ENCODE results near the gene NDUFA11. TPM values are rescaled to one million over a fixed set of nuclear protein-coding genes. Genes with fewer than 3 reads are reported as not detected.
A peak's percentile ranks its signal among the peaks of the same experiment; 100 is the strongest.

Gene NDUFA11
- polyA plus RNA-seq, 1 experiment: 168 TPM

DNA sequence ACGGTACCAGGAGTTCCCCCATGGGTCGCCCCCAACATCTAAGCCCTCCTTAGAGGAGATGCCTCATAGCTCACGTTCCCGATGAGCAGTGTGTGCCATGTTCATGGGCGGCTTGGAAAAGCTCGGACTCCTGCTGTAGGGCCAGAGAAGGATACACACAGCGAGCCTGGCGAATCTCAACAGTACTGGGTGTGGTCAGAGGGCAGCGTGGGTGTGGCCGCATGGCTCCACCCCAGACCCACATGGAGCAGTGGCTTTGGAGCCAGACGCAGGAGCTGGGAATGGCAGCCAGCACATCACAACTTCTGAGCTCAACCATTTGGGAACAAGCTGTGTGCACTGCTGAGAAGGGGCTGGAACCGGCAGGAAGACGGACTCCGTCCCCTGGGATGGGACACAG lies 26.0 kb upstream of the NDUFA11 start:
- TF ChIP-seq, protein P1, sequence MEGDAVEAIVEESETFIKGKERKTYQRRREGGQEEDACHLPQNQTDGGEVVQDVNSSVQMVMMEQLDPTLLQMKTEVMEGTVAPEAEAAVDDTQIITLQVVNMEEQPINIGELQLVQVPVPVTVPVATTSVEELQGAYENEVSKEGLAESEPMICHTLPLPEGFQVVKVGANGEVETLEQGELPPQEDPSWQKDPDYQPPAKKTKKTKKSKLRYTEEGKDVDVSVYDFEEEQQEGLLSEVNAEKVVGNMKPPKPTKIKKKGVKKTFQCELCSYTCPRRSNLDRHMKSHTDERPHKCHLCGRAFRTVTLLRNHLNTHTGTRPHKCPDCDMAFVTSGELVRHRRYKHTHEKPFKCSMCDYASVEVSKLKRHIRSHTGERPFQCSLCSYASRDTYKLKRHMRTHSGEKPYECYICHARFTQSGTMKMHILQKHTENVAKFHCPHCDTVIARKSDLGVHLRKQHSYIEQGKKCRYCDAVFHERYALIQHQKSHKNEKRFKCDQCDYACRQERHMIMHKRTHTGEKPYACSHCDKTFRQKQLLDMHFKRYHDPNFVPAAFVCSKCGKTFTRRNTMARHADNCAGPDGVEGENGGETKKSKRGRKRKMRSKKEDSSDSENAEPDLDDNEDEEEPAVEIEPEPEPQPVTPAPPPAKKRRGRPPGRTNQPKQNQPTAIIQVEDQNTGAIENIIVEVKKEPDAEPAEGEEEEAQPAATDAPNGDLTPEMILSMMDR (IDR thresholded peaks at IDR 0.05; ENCODE audit: low read depth, low read length): no peak
- Histone ChIP-seq H3K4me3 (ENCODE audit: low read depth, low read length) (no peak overlapping the region), H3K9me3 (ENCODE audit: control insufficient read depth, insufficient read depth, low read length) (no peaks in the 10 kb centered on the region; the same call in 1 of the 2 replicates), H3K27ac (ENCODE audit: low read depth, low read length) (no peak overlapping the region), H3K27me3 (ENCODE audit: control insufficient read depth, insufficient read depth, low read length) (no peaks in the 10 kb centered on the region)
- no peak for DNase-seq (ENCODE audit: low read depth, low spot score)
- ChIA-PET CTCF (no interaction called here), POLR2A (no interaction called here)

DNA sequence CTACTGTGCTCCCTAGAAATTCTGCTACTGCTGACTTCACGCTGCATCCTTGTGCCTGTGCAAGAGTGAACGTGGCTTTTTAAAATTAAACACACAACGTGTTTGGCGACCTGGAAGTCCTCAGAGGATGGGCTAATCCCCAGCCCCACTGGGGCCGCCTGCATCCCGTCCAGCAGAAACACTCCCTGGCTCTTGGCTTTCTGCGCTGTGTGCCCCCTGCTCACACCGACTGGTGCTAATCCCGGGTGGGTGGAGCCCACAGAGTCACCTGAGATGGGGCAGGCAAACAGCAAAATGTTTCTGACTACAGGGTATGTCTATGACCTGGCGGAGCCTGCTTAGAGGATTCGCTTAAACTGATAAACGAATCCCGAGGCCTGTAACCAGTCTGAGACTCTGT lies 25.6 kb upstream of the NDUFA11 start:
- ChIA-PET POLR2A (no interaction called here), CTCF (no interaction called here)
- Histone ChIP-seq H3K27ac (ENCODE audit: low read depth, low read length) (no peak overlapping the region), H3K9me3 (ENCODE audit: control insufficient read depth, insufficient read depth, low read length) (no peaks in the 10 kb centered on the region; the same call in 1 of the 2 replicates), H3K4me3 (ENCODE audit: low read depth, low read length) (no peak overlapping the region), H3K27me3 (ENCODE audit: control insufficient read depth, insufficient read depth, low read length) (no peaks in the 10 kb centered on the region)
- DNase-seq (ENCODE audit: low read depth, low spot score): no peak
- TF ChIP-seq, protein P1 (IDR thresholded peaks at IDR 0.05; ENCODE audit: low read depth, low read length): no peak

DNA sequence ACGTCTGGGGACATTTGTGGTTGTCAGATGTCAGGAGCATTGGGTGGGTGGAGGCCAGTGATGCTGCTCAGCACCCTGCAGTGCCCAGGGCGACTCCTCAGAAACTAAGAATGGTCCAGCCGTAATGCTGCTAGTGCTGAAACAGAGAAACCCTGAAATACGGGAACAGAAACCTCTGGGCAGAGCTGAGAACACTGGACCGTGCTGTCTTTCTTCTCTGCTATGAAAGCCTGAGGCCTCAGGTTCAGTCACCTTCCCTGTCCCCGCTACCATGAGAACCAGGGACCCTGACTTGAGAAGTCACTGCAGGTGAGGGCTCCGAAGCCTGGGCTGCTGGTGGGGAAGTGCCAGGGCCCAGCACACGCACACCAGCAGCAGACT lies 23.8 kb upstream of the NDUFA11 start:
- Histone ChIP-seq H3K27me3 (ENCODE audit: control insufficient read depth, insufficient read depth, low read length) (no peaks in the 10 kb centered on the region), H3K9me3 (ENCODE audit: control insufficient read depth, insufficient read depth, low read length) (no peaks in the 10 kb centered on the region; the same call in 1 of the 2 replicates), H3K4me3 (ENCODE audit: low read depth, low read length) (no peak overlapping the region), H3K27ac (ENCODE audit: low read depth, low read length) (no peak overlapping the region)
- POLR2A ChIA-PET: no interaction called here
- DNase-seq (ENCODE audit: low read depth, low spot score): no peak
- CTCF ChIA-PET: no interaction called here
- TF ChIP-seq, protein P1 (IDR thresholded peaks at IDR 0.05; ENCODE audit: low read depth, low read length): no peak

DNA sequence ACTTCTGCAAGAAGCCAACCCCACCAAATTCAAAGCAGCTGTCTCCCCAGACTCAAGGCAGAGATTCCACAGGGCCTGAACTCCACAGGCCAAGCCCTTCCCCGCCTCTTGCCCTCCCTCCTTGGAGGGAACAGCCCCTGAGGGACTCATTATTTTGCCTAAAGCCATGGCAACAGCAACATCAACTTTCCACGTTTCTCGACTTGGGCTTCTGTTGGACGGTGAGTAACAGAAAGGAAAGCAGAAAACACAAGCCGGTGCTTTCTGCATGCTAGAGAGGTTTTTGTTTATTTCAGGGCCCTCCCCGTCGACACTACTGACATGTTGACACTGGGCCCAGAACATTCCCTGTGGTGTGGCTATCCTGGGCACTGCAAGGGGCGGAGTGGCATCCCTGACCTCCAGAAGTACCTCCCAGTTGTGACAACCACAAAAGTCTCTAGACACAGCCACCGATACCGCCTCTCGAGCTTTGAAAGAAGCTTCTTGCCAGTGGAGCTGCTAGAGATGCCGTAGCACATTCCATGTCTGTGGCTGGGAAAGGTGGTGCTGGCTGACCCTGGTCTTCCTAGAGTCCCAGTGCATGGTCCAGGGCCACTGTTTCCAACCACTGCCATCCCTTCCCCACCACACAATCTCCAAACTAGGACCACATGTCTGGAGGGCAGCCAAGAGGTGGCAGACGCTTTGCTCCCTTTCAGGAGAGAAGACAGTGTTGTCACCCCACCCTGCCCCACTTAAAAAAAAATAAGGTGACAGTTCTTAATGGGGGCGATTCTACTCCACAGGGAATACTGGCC lies 23.3 kb upstream of the NDUFA11 start:
- POLR2A ChIA-PET: no interaction called here
- H3K9me3 ChIP-seq (ENCODE audit: control insufficient read depth, insufficient read depth, low read length): no peaks in the 10 kb centered on the region; the same call in 1 of the 2 replicates
- peak overlapping the region; percentile 31 for H3K27ac ChIP-seq (ENCODE audit: low read depth, low read length)
- TF ChIP-seq, protein P1 (IDR thresholded peaks at IDR 0.05; ENCODE audit: low read depth, low read length): no peak
- DNase-seq (ENCODE audit: low read depth, low spot score): no peak
- H3K27me3 ChIP-seq (ENCODE audit: control insufficient read depth, insufficient read depth, low read length): no peaks in the 10 kb centered on the region
- no peak overlapping the region for H3K4me3 ChIP-seq (ENCODE audit: low read depth, low read length)
- CTCF ChIA-PET: no interaction called here

DNA sequence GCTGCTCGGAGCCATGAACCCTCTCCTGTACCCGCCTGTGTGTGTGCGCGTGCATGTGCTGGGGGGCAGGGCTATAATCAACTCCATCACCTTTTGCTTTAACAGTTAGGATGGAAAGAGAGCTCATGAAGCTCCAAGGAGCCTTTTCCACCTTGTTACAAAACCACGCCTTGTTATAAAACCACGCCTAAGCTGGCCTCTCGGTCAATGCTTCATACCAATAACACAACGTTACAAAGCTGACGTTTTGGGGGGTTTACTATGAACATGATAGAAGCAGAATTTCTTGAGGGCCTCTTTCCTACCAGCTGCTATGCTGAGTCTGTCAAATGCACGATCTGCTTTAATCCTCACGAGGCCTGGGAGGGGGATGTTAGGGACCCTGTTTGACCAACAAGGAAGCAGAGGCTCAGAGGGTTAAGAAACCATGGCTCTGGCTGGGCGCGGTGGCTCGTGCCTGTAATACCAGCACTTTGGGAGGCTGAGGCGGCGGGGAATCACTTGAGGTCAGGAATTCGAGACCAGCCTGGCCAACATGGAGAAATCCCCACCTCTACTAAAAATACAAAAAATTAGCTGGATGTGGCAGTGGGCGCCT lies 22.3 kb upstream of the NDUFA11 start:
- Histone ChIP-seq H3K27me3 (ENCODE audit: control insufficient read depth, insufficient read depth, low read length) (no peaks in the 10 kb centered on the region), H3K4me3 (ENCODE audit: low read depth, low read length) (no peak overlapping the region), H3K27ac (ENCODE audit: low read depth, low read length) (no peak overlapping the region), H3K9me3 (ENCODE audit: control insufficient read depth, insufficient read depth, low read length) (no peaks in the 10 kb centered on the region; the same call in 1 of the 2 replicates)
- TF ChIP-seq, protein P1 (IDR thresholded peaks at IDR 0.05; ENCODE audit: low read depth, low read length): no peak
- no peak for DNase-seq (ENCODE audit: low read depth, low spot score)
- POLR2A ChIA-PET: no interaction called here
- CTCF ChIA-PET: interaction anchor here (1.4 kb wide), 1 partner anchor 122 kb away, joined by 5 read pairs; no protein-coding TSS in a partner anchor
